WTC11 (cell line): ENCODE results near the gene DAD1. TPM values are rescaled to one million over a fixed set of nuclear protein-coding genes. Genes with fewer than 3 reads are reported as not detected.

ENCODE experiments used
- ATAC-seq: fragments of 200-7000 bp; cut with Tn5 transposase; 2 replicates; pipeline ENCODE4 v1.10.0; 2021; ENCODE audit warnings: mild to moderate bottlenecking, moderate library complexity
- CTCF ChIA-PET: fragments of 300-600 bp; sonication (Branson Sonifier 250); formaldehyde crosslinking; loops from one replicate; lab custom pipeline; 2021; ENCODE audit warnings: antibody characterized with exemption; lab: Charles Lee
- POLR2A ChIA-PET: fragments of 350-600 bp; sonication (Branson Sonifier 250); formaldehyde crosslinking; loops from one replicate; lab custom pipeline; 2021; ENCODE audit warnings: antibody characterized with exemption; lab: Charles Lee
- DNase-seq: peaks from one replicate; pipeline ENCODE4 v3.0.0; 2021; ENCODE audit warnings: low spot score
- H3K27ac Mint-ChIP-seq: 2 replicates; pipeline ENCODE4 v1.8.0; 2021; ENCODE audit warnings: mixed read lengths
- H3K27me3 Mint-ChIP-seq: 2 replicates; pipeline ENCODE4 v1.8.0; 2021; ENCODE audit warnings: low read depth, mild to moderate bottlenecking, moderate library complexity, mixed read lengths
- H3K36me3 Mint-ChIP-seq: 2 replicates; pipeline ENCODE4 v1.8.0; 2021; ENCODE audit warnings: mixed read lengths
- H3K4me1 Mint-ChIP-seq: 2 replicates; pipeline ENCODE4 v1.8.0; 2022; ENCODE audit warnings: mixed read lengths
- H3K4me3 Mint-ChIP-seq: 2 replicates; pipeline ENCODE4 v1.8.0; 2021; ENCODE audit warnings: mild to moderate bottlenecking, moderate library complexity, mixed read lengths
- H3K9me3 Mint-ChIP-seq: 2 replicates; pipeline ENCODE4 v1.8.0; 2021; ENCODE audit warnings: mixed read lengths
- AFF4 ChIP-seq: sonication (generic); formaldehyde crosslinking; IDR thresholded peaks from 2 replicates; pipeline ENCODE4 v1.8.1; 2023; ENCODE audit warnings: mild to moderate bottlenecking, missing genetic modification reagents, borderline replicate concordance
- ATF6 ChIP-seq: sonication (generic); formaldehyde crosslinking; IDR thresholded peaks from 2 replicates; pipeline ENCODE4 v1.8.1; 2023; ENCODE audit warnings: mild to moderate bottlenecking, missing genetic modification reagents
- CBFB ChIP-seq: sonication (generic); formaldehyde crosslinking; IDR thresholded peaks from 2 replicates; pipeline ENCODE4 v1.8.1; 2022; ENCODE audit warnings: mild to moderate bottlenecking, low read depth, missing genetic modification reagents
- EMX1 ChIP-seq: fragments of 250-450 bp; sonication (Bioruptor Pico); IDR thresholded peaks from 2 replicates; pipeline ENCODE4 v1.8.0; 2021; ENCODE audit warnings: mild to moderate bottlenecking
- GRHL2 ChIP-seq: fragments of 250-450 bp; sonication (Bioruptor Pico); IDR thresholded peaks from 2 replicates; pipeline ENCODE4 v1.8.0; 2022; ENCODE audit warnings: mild to moderate bottlenecking, moderate library complexity; ENCODE audit not compliant: insufficient replicate concordance, severe bottlenecking
- HMGA2 ChIP-seq: fragments of 250-450 bp; sonication (Bioruptor Pico); IDR thresholded peaks from 2 replicates; pipeline ENCODE4 v1.4.0; 2021; ENCODE audit warnings: mild to moderate bottlenecking, moderate library complexity
- JAZF1 ChIP-seq: fragments of 250-450 bp; sonication (Bioruptor Pico); IDR thresholded peaks from 2 replicates; pipeline ENCODE4 v1.9.0; 2021; ENCODE audit warnings: moderate library complexity, mild to moderate bottlenecking, inconsistent platforms
- NFYB ChIP-seq: sonication (generic); formaldehyde crosslinking; conservative IDR thresholded peaks from 2 replicates; pipeline ENCODE4 v1.8.0; 2022; ENCODE audit warnings: low read depth, missing genetic modification reagents
- STAT6 ChIP-seq: sonication (generic); formaldehyde crosslinking; conservative IDR thresholded peaks from 2 replicates; pipeline ENCODE4 v1.8.1; 2023; ENCODE audit warnings: mild to moderate bottlenecking, low read depth, missing genetic modification reagents, moderate library complexity
- TEAD4 ChIP-seq: sonication (generic); formaldehyde crosslinking; IDR thresholded peaks from 2 replicates; pipeline ENCODE4 v1.8.0; 2022; ENCODE audit warnings: mild to moderate bottlenecking, missing genetic modification reagents
- ZNF138 ChIP-seq: sonication (generic); formaldehyde crosslinking; conservative IDR thresholded peaks from 2 replicates; pipeline ENCODE4 v1.8.1; 2022; ENCODE audit warnings: mild to moderate bottlenecking, moderate library complexity, missing genetic modification reagents
- ZNF232 ChIP-seq: sonication (generic); formaldehyde crosslinking; IDR thresholded peaks from 2 replicates; pipeline ENCODE4 v1.8.0; 2022; ENCODE audit warnings: mild to moderate bottlenecking, missing genetic modification reagents
- ZNF396 ChIP-seq: fragments of 250-450 bp; sonication (Bioruptor Pico); IDR thresholded peaks from 2 replicates; pipeline ENCODE4 v1.8.0; 2021; ENCODE audit warnings: mild to moderate bottlenecking, moderate library complexity, borderline replicate concordance
- ZNF416 ChIP-seq: fragments of 250-450 bp; sonication (Bioruptor Pico); IDR thresholded peaks from 2 replicates; pipeline ENCODE4 v1.9.0; 2021; ENCODE audit warnings: mild to moderate bottlenecking, inconsistent platforms
- ZNF512 ChIP-seq: sonication (generic); formaldehyde crosslinking; IDR thresholded peaks from 2 replicates; pipeline ENCODE4 v1.8.1; 2022; ENCODE audit warnings: missing genetic modification reagents, borderline replicate concordance
- total RNA-seq: library from RNA; stranded (reverse); gene quantifications from 3 replicates; pipeline ENCODE4 v1.2.3, GENCODE V29; 2021
- TF ChIP-seq, protein P1 (sequence below): fragments of 200-600 bp; IDR thresholded peaks from 2 replicates; pipeline ENCODE4 v1.8.0; 2022; ENCODE audit warnings: antibody characterized with exemption
- TF ChIP-seq, protein P2 (sequence below): sonication (generic); formaldehyde crosslinking; IDR thresholded peaks from 2 replicates; pipeline ENCODE4 v1.8.0; 2023; ENCODE audit warnings: missing genetic modification reagents

DAD1 gene
- total RNA-seq, 1 experiment from 2014 or later: 125 TPM

DNA sequence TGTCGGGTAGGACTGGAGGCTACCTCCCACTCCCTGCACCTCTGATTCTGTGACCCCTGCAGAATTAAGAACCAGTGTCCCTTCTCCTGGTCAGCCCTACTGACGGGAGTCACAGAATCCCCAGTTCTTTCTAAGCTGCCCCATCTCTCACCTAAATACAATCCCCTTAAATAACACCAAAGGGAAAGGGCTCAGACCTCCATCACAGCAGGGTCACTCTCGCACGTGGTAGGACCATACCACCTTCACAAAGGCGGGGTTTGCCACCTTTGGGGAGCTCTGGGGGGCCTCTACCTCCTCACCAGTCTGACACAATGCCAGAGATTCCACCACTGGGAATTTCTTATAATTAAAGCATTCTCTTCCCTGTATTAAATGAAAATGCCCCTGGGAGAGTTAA, 35.6 kb downstream of the DAD1 start (continued):
- no peak for TF ChIP-seq ZNF512
- no peak for TF ChIP-seq ATF6 (CRISPR knock-in tag)
- TF ChIP-seq NFYB (CRISPR knock-in tag): no peak
- TF ChIP-seq, protein P1, sequence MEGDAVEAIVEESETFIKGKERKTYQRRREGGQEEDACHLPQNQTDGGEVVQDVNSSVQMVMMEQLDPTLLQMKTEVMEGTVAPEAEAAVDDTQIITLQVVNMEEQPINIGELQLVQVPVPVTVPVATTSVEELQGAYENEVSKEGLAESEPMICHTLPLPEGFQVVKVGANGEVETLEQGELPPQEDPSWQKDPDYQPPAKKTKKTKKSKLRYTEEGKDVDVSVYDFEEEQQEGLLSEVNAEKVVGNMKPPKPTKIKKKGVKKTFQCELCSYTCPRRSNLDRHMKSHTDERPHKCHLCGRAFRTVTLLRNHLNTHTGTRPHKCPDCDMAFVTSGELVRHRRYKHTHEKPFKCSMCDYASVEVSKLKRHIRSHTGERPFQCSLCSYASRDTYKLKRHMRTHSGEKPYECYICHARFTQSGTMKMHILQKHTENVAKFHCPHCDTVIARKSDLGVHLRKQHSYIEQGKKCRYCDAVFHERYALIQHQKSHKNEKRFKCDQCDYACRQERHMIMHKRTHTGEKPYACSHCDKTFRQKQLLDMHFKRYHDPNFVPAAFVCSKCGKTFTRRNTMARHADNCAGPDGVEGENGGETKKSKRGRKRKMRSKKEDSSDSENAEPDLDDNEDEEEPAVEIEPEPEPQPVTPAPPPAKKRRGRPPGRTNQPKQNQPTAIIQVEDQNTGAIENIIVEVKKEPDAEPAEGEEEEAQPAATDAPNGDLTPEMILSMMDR: no peak
- no peak for TF ChIP-seq ZNF232
- TF ChIP-seq ZNF396 (CRISPR knock-in tag): no peak

DNA sequence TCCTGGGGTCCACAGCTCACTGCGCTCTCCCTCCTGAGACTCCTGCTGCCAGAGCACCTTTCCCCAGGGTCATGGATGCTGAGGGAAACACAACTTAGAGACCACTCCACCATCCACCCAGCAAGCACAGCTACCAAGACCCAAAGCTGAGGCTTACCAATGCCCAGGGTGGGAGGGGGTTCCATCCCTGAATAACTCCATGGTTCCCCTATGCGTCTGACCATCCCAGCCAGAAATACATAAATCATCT, 36.3 kb downstream of the DAD1 start:
- ATAC-seq (no peak), DNase-seq (no peak)
- Mint-ChIP-seq H3K4me3 (no peak overlapping the region), H3K9me3 (no peaks in the 10 kb centered on the region), H3K36me3 (no peaks in the 10 kb centered on the region), H3K27ac (no peak overlapping the region), H3K4me1 (peaks cover 53% of the 10 kb centered on the region), H3K27me3 (no peaks in the 10 kb centered on the region)
- TF ChIP-seq TEAD4 (CRISPR knock-in tag): no peak
- TF ChIP-seq GRHL2 (CRISPR knock-in tag): no peak
- TF ChIP-seq ZNF138 (CRISPR knock-in tag): no peak
- no peak for TF ChIP-seq AFF4 (CRISPR knock-in tag)
- no peak for TF ChIP-seq STAT6 (CRISPR knock-in tag)
- TF ChIP-seq CBFB (CRISPR knock-in tag): no peak
- TF ChIP-seq JAZF1 (CRISPR knock-in tag): no peak
- TF ChIP-seq, protein P2, sequence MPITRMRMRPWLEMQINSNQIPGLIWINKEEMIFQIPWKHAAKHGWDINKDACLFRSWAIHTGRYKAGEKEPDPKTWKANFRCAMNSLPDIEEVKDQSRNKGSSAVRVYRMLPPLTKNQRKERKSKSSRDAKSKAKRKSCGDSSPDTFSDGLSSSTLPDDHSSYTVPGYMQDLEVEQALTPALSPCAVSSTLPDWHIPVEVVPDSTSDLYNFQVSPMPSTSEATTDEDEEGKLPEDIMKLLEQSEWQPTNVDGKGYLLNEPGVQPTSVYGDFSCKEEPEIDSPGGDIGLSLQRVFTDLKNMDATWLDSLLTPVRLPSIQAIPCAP (CRISPR knock-in tag): no peak
- TF ChIP-seq ZNF416: no peak
- TF ChIP-seq HMGA2 (CRISPR knock-in tag): no peak
- no peak for TF ChIP-seq EMX1
- ChIA-PET CTCF (interaction anchor here (0.7 to 4.0 kb wide), 6 partner anchors 18 to 390 kb away, joined by 3 to 35 read pairs (median 4); partner anchors contain the start of gene OXA1L), POLR2A (interaction anchor here (0.6 kb wide), 1 partner anchor 106 kb away, joined by 5 read pairs; no protein-coding TSS in a partner anchor)
